Left kidney (tissue), 2 donors: ENCODE results near the gene FREM1. TPM values are rescaled to one million over a fixed set of nuclear protein-coding genes. Genes with fewer than 3 reads are reported as not detected.

ENCODE experiments used
- DNase-seq: peaks from one replicate; pipeline ENCODE4 v3.0.0-alpha.2; 2013
- polyA plus RNA-seq: library from polyadenylated mRNA; unstranded; fragments of 120-200 nt; gene quantifications from one replicate; pipeline ENCODE4 v1.2.1, GENCODE V29; 2013; ENCODE audit not compliant: insufficient read length

The FREM1 gene
- polyA plus RNA-seq, 1 donor = 206 TPM

DNA sequence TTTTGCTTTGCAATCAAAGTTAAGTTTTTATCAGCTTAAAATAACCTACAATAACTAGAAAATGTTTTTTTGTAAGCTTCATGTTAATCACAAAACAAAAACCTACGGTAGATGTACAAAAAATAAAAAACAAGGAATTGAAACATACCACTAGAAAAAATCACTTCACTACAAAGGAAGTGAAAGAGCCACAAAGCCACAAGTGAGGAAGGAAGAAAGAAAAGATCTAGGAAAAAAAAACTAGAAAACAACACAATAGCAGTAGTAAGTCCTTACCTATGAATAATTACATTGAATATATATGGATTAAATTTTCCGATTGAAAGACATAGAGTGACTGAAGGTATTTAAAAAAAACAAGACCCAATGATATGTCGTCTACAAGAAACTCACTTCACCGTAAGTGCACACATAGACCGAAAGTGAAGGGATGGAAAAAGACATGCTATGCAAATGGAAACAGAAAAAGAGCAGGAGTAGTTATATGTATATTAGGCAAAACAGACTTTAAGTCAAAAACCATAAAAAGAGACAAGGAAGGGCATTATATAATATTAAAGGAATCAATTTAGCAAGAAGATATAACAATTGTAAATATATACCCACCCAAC is 203.6 kb downstream of the FREM1 start:
- no peak for DNase-seq

DNA sequence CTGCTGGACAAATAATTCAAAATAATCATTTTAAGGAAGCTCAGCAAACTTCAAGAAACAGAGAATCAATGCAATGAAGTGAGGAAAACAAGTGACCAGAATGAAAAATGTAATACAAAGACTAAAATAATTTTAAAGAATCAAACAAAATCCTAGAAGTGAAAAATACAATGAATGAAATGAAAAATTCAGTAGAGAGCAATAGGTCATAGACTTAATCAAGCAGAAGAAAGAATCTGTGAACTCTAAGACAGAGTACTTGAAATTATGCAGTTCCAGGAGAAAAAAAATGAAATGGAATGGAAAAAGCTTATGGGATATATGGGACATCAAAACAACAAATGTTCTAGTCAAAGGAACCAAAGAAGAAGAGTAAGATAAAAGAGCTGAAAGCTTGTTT is 205.1 kb downstream of the FREM1 start:
- DNase-seq = no peak

DNA sequence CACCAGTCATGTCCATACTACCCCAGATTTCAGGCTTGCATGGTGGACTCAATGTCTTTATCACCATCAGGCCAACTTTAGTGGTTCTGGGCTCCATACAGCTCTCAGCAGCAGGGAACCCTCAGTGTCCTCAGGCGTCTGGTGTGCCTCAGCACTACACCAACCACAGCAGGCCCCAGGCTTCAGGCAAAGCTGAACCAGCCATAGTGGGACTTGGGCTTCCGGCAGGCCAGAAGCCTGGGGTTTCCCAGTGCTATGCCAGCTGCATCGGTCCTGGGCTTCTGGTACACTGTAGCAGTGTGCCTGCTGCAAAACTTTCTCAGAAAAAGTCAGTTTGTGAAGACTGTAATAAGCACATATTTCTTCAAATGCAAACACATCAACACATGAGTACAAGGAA is 205.9 kb downstream of the FREM1 start:
- DNase-seq = no peak

DNA sequence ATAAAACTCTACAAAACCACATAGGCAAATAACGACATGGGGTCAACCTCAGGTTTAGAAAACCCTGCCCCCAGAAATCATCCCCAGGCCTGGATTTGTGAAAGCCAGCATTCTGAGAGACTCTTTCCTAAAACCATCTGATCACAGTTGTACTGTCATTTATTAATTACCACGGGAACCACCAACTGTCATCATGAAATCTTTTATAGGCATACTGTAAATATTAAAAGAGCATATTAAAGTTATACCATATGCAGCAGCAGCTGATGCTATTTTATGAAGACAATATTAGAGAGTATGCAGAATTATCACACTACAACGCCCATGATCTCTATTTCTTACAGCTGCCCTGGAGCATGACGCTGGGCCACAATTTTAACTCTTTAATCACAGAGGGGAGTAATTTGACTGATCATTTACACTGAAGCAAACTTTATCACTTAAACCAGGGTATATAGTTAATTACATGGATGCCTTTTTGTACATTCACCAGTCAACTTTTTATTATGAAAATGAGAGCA is 208.0 kb downstream of the FREM1 start:
- no peak for DNase-seq

DNA sequence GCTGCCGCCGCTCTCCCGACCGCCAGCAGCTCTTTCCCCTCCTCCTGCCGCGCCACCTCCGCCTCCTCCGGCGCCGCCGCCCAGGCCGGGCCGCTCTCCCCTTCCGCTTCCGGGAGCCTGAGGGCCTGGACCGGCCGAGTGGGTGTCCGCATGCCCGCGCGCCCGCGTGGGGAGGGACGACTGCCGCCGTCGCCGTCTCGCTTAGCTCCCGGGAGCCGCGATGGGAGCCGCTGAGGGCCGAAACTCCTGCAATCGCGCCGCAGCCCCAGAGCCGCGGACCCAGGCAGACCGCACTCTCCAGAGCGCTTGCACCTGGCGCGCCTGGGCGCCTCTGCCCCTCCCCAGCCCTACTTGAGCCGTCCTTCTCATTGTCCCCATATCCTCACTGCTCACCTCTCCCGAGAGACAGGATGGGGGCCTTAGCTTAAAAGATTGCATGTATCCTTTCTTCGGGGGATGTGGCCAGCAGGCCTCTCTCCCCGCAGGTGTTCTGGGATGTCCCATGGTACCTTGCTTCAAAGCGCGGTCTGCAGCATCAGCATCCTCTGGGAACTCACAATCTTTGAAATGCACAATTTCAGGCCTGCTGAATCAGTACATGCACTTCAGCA is 216.9 kb downstream of the FREM1 start, which contains the start of gene ZDHHC21:
TSS of gene ZDHHC21 (minus strand) at position 182 of the 611 bp plus-strand sequence. CDS start 19,092 bp downstream, outside the sequence.
- peak; percentile 52 for DNase-seq

DNA sequence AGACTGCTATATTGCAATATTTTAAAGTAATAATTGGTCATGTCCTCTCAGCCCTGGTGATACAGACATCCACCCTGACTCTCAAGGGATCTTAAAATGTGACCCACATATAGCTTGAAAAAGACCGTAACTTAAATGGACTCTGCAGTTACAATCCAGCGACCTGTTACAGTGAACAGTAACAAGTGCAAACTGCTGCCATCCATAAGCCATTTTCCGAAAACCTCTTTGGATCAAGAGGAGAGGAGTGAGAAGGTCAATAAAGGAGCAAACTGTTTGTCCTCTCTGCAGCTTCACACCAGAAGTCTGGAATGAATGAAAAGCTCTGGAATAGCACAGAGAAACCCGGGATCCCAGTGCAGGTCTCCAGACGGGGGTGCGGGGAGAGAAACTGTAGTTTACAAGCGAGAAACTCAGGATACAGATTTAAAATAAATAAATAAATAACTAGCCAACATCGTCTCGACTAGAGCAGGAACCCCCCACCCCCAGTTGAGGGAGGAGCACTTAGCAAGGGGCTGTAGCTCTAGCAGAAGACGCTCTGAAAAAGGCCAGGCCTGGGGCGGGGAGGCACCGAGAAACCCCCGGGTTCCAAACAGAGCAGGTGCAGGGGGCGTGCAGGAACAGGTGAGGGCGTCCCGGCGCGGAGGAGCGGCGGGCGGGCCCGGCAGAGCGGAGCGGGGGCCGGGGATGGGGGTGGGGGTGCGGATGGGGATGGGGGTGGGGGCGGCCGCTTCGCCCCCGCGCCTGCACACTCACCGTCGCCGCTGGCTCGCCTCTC is 217.6 kb downstream of the FREM1 start:
- DNase-seq = peak; percentile 35

DNA sequence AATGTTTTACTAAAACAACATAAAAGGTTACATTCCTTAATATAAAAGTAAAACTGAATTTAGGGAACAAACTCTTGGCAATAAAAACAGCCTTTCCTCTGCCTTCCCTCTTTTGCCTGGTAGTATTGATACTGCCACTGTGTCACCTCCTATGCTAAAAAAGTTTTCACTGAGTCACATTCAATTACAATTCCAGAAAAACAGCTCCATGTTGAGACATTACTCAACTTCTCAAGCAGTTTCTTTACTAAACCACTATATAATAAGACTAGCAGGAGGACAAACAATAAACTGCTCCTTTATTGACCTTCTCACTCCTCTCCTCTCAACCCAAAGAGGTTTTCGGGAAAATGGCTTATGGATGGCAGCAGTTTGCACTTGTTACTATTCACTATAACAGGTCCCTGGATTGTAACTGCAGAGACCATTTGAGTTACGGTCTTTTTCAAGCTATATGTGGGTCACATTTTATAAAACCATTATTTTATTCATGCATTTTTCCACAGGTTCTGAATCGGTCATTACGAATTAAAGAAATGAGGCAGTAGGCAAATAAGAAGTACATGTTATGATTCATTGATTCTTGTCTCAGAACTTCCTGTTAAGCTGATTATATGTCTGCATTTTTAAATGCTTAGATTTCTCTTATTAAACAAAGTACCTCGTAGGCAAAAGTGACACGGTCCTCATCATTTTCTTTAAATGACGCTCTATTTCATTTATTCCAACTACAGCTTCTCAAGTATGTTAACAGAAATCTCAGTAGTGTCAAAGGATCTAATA is 219.1 kb downstream of the FREM1 start:
- DNase-seq = no peak

DNA sequence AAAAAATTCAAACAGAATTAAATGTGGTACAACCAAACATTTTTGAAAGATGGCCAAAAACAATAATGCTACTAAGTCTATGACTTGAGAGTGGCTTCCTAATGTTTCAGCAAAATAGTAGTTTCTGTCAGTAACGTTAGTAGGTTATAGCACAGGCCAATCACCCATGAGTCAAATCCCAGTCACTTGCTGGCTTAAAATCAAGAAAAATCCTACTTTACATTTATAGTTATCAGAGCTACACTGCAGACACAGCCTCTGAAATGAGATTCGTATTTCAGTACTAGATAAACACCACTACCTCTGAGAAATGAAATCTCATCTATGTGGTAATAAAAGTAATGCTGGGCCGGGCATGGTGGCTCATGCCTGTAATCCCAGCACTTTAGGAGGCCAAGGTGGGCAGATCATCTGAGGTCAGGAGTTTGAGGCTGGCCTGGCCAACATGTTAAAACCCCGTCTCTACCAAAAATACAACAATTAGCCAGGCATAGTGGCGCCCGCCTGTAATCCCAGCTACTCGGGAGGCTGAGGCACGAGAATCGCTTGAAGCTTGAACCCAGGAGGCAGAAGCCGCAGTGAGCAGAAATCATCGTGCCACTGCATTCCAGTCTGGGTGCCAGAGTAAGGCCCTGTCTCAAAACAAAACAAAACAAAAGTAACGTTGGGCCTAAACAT is 223.0 kb downstream of the FREM1 start:
- no peak for DNase-seq

DNA sequence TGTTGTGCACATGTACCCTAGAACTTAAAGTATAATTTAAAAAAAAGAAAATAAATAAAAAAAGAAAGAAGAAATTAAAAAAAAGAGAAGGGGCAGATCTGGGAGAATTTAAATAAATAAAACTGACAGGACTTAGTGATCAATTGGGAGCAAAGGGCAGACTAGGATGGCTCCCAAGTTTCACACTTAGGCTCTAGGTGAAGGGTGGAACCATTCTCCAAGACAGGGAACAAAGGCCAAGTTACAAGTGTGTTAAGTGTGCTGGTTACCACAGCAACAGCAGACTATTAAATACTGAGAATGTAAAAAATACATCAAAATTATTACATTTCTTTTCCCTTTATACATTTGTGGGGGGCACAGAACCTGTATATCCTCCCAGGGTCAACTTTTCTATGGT is 224.1 kb downstream of the FREM1 start:
- DNase-seq = no peak

Other genes starting within 250 kb of the FREM1 start
- gene ZDHHC21, start 217.0 kb downstream of the FREM1 start, polyA plus RNA-seq = 27.4 TPM
- 3.3 TPM for gene CER1, start 187.7 kb downstream of the FREM1 start, polyA plus RNA-seq